AG08396 (cell line): Measurements from ENCODE around the gene KIF5C.

Source experiments
- DNase-seq: peaks from one replicate; pipeline ENCODE4 v3.0.0; 2012; ENCODE audit warnings: low spot score, mixed read lengths

Gene KIF5C

GRCh38 chr2:148992448-148992847 is 117.4 kb downstream of the KIF5C start:
- DNase-seq, result no peak

- DNase-seq, result no peak
Measured at GRCh38 chr2:148993351-148993750, 118.3 kb downstream of the KIF5C start.

GRCh38 chr2:148994341-148994740 is 119.3 kb downstream of the KIF5C start:
- DNase-seq, result no peak

GRCh38 chr2:148996805-148997204 is 121.8 kb downstream of the KIF5C start:
- no peak for DNase-seq

- DNase-seq, result no peak
Measured at GRCh38 chr2:148998165-148998830, 123.3 kb downstream of the KIF5C start.

GRCh38 chr2:148998831-148999200 is 123.8 kb downstream of the KIF5C start:
- DNase-seq, result no peak

- DNase-seq, result no peak
Measured at GRCh38 chr2:148999451-148999921, 124.5 kb downstream of the KIF5C start.

GRCh38 chr2:149000158-149000938 is 125.3 kb downstream of the KIF5C start:
- no peak for DNase-seq

- no peak for DNase-seq
Measured at GRCh38 chr2:149001496-149001895, 126.5 kb downstream of the KIF5C start.

GRCh38 chr2:149002378-149002890 is 127.4 kb downstream of the KIF5C start:
- no peak for DNase-seq

- no peak for DNase-seq
Measured at GRCh38 chr2:149002891-149003740, 128.1 kb downstream of the KIF5C start.

GRCh38 chr2:149004836-149005235 is 129.8 kb downstream of the KIF5C start:
- DNase-seq, result no peak

- DNase-seq, result no peak
Measured at GRCh38 chr2:149005471-149006077, 130.5 kb downstream of the KIF5C start.

GRCh38 chr2:149006883-149007543 is 132.0 kb downstream of the KIF5C start:
- no peak for DNase-seq

GRCh38 chr2:149008381-149008780 is 133.4 kb downstream of the KIF5C start:
- DNase-seq, result no peak

- no peak for DNase-seq
Measured at GRCh38 chr2:149009576-149010461, 134.8 kb downstream of the KIF5C start.

- DNase-seq, result no peak
Measured at GRCh38 chr2:149012545-149012944, 137.5 kb downstream of the KIF5C start.

- no peak for DNase-seq
Measured at GRCh38 chr2:149015501-149015900, 140.5 kb downstream of the KIF5C start.

GRCh38 chr2:149015926-149016563 is 141.0 kb downstream of the KIF5C start:
- DNase-seq, result no peak
